HG03280 (cell line): ENCODE results near the gene COL11A1.
"Not testable (repeated sequence)": the region's sequence is repeated elsewhere in the genome, so short reads cannot be mapped to it uniquely, and the experiment has no call there.

ENCODE experiments used
- ATAC-seq: cut with Tn5 transposase; IDR thresholded peaks from one replicate; pipeline ENCODE4 v1.9.1; 2021; ENCODE audit warnings: mild to moderate bottlenecking, moderate library complexity; ENCODE audit not compliant: unreplicated experiment

The COL11A1 gene

DNA sequence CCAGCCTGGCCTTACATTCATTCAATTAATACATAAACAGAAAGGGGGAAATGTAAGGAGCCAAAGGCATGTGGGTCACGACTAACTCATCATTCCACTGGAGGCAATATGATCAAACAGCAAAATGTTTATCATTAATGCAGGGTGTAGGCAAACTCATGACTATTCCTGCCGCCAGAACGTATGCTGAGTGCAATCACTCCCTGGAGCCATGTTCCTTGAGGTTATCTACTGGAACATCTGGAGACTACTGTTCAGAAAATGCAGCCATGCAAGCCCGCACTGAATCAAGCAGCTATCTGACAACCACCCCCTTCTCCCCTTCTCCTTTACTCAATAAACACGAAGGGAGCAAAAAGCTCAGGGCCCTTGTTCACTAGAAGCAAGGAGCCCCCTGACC is 267.6 kb downstream of the COL11A1 start:
- no peak for ATAC-seq

DNA sequence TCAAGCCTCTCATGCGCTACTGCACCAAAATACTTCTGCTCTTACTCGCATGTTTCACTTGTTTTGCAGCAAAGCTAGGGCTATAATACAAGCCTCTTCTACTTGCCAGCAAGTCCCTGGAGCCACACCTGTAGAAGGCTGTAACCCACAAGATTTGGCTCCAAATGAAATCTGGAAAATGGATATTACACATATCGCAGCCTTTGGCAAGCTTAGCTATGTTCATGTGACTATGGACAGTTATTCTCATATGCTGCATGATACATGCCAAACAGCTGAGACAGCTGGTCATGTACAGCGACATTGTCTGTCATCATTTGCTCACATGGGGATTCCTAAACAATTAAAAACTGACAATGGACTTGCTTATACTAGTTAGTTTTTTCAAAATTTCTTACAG is 270.3 kb downstream of the COL11A1 start:
- ATAC-seq, result no peak

DNA sequence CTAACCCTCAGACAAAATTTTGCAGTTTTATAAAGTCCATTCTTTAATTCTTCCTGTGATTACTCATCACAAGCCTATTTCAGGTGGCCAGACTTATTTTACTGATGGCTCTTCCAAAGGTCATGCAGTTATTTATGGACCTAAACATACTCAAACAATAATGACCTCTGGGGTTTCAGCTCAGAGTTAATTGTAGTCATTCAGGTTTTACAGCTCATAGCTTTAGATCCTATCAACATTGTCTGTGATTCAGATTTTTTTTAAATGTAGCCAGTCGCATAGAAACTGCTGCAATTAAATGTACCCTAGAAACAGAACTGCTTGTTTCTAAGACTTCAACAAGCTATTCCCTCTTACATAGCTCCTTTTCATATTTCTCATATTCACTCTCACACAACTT is 270.8 kb downstream of the COL11A1 start:
- ATAC-seq, result no peak

DNA sequence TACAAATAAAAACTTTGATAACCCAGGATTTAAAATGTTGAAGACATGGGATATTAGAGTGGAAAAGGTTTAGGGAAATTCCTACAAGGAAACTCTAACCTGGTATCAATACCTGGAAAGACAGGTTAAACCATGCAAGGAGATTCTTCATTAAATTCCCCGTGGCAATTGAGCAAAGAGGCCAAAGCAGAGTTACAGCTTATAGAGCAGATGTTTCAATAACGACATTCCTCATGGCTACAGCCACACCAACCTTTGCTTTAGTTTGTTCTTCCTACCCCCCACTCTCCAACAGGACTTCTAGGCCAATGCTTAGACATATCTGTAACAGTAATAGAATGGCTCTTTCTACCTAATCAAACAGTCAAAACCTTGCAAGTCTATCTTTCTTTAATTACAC is 271.3 kb downstream of the COL11A1 start:
- no peak for ATAC-seq

DNA sequence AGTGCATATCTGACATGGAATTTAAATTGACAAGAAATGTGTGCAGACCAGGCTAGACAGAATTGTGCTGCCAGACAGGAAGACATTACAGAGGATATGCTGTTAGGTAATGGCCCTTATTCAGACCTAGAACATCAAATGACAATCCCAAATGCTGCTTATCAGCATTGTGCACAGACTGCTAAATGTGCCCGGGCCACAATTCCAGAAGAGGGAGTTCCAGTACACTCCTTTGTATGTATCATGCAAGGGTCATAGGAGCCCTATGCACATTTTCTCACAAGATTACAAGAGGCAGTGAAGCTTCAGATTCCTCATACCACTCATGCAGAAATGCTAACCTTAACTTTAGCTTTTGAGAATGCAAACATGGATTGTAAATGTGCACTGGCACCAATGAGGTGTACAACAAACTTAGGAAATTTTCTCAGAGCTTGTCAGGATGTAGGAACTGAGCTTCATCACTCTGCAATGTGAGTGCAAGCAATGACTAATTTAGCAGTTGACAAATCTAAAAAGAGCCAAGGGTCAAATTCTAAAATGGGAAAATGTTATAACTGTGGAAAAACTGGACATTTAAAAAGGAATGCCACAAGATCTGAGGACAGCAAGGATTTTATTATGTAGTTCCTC is 273.5 kb downstream of the COL11A1 start:
- ATAC-seq, result no peak

DNA sequence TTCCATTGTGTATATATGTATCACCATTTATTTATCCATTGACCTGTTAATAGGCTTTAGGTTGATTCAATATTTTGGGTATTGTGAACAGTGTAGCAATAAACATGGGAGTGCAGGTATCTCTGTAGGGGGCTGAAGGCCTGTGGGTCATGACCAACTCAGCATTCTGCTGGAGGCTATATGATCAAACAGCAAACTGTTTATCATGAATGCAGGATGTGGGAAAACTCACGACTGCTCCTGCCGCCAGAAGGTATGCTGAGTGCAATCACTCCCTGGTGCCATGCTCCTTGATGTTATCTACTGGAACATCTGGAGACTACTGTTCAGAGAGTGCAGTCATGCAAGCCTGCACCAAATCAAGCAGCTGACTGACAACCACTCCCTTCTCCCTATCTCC is 275.2 kb downstream of the COL11A1 start:
- no peak for ATAC-seq

DNA sequence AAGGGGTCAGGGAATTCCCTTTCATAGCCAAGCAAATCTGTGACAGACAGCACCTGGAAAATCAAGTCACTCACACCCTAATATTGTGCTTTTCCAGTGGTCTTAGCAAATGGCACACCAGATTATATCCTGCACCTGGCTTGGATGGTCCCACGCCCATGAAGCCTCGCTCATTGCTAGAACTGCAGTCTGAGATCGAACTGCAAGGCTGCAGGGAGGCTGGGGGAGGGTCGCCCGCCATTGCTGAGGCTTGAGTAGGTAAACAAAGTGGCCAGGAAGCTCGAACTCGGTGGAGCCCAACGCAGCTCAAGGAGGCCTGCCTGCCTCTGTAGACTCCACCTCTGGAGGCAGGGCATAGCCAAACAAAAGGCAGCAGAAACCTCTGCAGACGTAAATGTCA is 281.6 kb downstream of the COL11A1 start:
- ATAC-seq, result not testable (repeated sequence)
